H1 (cell line): Measurements from ENCODE around the gene SPSB3. TPM values are rescaled to one million over a fixed set of nuclear protein-coding genes. Genes with fewer than 3 reads are reported as not detected.

Experiments
- CTCF ChIA-PET: fragments of 300-600 bp; sonication (Branson Sonifier 250); formaldehyde crosslinking; loops from one replicate; lab custom pipeline; 2021; ENCODE audit not compliant: partially characterized antibody; lab: Charles Lee
- POLR2A ChIA-PET: fragments of 300-600 bp; sonication (Branson Sonifier 250); formaldehyde crosslinking; loops from one replicate; lab custom pipeline; 2021; ENCODE audit warnings: inconsistent platforms; ENCODE audit not compliant: partially characterized antibody; lab: Charles Lee
- DNase-seq, 2 experiments: peaks; one replicate each; pipeline versions ENCODE4 v3.0.0 to v3.0.0-alpha.2; 2010 to 2022; ENCODE audit warnings: low spot score in 2 of 2, low read depth in 1 of 2, mixed read lengths in 1 of 2
- FAIRE-seq: peaks from 2 replicates; lab custom pipeline; 2011; peaks lifted over from hg19 to GRCh38; lab: Jason Lieb, UNC
- H2AFZ ChIP-seq: 2 replicates; pipeline ENCODE4 v1.8.1; 2012; ENCODE audit warnings: low read length, inconsistent platforms
- H2AK5ac ChIP-seq: 2 replicates; pipeline ENCODE4 v1.6.1; 2013; ENCODE audit warnings: low read depth, low read length
- H2BK120ac ChIP-seq: replicated peaks from 2 replicates; pipeline ENCODE3; 2013; ENCODE audit warnings: low read depth, low read length, inconsistent platforms
- H2BK12ac ChIP-seq: 2 replicates; pipeline ENCODE4 v1.6.1; 2013; ENCODE audit warnings: low read depth, low read length
- H2BK15ac ChIP-seq: 2 replicates; pipeline ENCODE4 v1.6.1; 2013; ENCODE audit warnings: low read length
- H2BK20ac ChIP-seq: 2 replicates; pipeline ENCODE4 v1.6.1; 2013; ENCODE audit warnings: low read length
- H2BK5ac ChIP-seq: 2 replicates; pipeline ENCODE4 v1.6.1; 2013; ENCODE audit warnings: low read depth, low read length
- H3K14ac ChIP-seq: 2 replicates; pipeline ENCODE4 v1.6.1; 2013; ENCODE audit warnings: inconsistent platforms; ENCODE audit not compliant: insufficient read length
- H3K18ac ChIP-seq: 2 replicates; pipeline ENCODE4 v1.6.1; 2013; ENCODE audit warnings: low read length; ENCODE audit errors: extremely low read depth
- H3K23ac ChIP-seq: 2 replicates; pipeline ENCODE4 v1.6.1; 2013; ENCODE audit warnings: inconsistent platforms; ENCODE audit not compliant: insufficient read length
- H3K23me2 ChIP-seq: 2 replicates; pipeline ENCODE4 v1.6.1; 2013; ENCODE audit warnings: low read depth, low read length
- H3K27ac ChIP-seq: 2 replicates; pipeline ENCODE4 v1.6.1; 2011; ENCODE audit warnings: low read depth, low read length, inconsistent platforms
- H3K27me3 ChIP-seq, 4 experiments: replicated peaks in 1 of 4; 1 replicate in 1 of 4; 2 replicates in 3 of 4; pipeline versions ENCODE4 v1.6.1 to v1.8.1; 2011 to 2013; ENCODE audit warnings: low read length in 3 of 4, mild to moderate bottlenecking in 3 of 4, inconsistent platforms in 2 of 4, mixed read lengths in 2 of 4, moderate library complexity in 1 of 4; ENCODE audit not compliant: control insufficient read depth in 3 of 4, insufficient read depth in 3 of 4; ENCODE audit errors: extremely low read depth in 1 of 4
- H3K36me3 ChIP-seq, 4 experiments: 2 replicates each; pipeline versions ENCODE4 v1.6.1 to v1.8.1; 2011 to 2013; ENCODE audit warnings: mild to moderate bottlenecking in 4 of 4, low read length in 3 of 4, moderate library complexity in 2 of 4, control low read depth in 1 of 4, inconsistent platforms in 1 of 4; ENCODE audit not compliant: insufficient read depth in 4 of 4, control insufficient read depth in 2 of 4
- H3K4ac ChIP-seq: replicated peaks from 2 replicates; pipeline ENCODE3; 2013; ENCODE audit warnings: low read length, low read depth, mixed read lengths, inconsistent platforms; ENCODE audit not compliant: insufficient read length
- H3K4me1 ChIP-seq, 4 experiments: replicated peaks in 1 of 4; 1 replicate in 1 of 4; 2 replicates in 3 of 4; pipeline versions ENCODE4 v1.6.1 to v1.8.1; 2011 to 2013; ENCODE audit warnings: low read length in 3 of 4, inconsistent platforms in 2 of 4, mixed read lengths in 1 of 4; ENCODE audit not compliant: insufficient read depth in 4 of 4, control insufficient read depth in 3 of 4
- H3K4me2 ChIP-seq, 2 experiments: 2 replicates each; pipeline versions ENCODE4 v1.6.1 to v1.8.1; 2011 to 2013; ENCODE audit warnings: low read depth in 2 of 2, low read length in 2 of 2, control low read depth in 1 of 2, inconsistent platforms in 1 of 2, mild to moderate bottlenecking in 1 of 2; ENCODE audit not compliant: insufficient read depth in 1 of 2
- H3K4me3 ChIP-seq, 4 experiments: fragments of 200-600, 300-600 bp in 1 of 4; sonication (generic), shearing (Covaris generic), sonication (Bioruptor Twin) in 1 of 4; 2 replicates each; pipeline versions ENCODE4 v1.5.1 to v1.8.1; 2011 to 2016; ENCODE audit warnings: low read length in 4 of 4, low read depth in 3 of 4, control low read depth in 2 of 4, inconsistent platforms in 2 of 4, mild to moderate bottlenecking in 2 of 4, mixed read lengths in 1 of 4, moderate library complexity in 1 of 4; ENCODE audit not compliant: insufficient read depth in 2 of 4; ENCODE audit errors: extremely low read depth in 1 of 4
- H3K56ac ChIP-seq: replicated peaks from 2 replicates; pipeline ENCODE3; 2013; ENCODE audit warnings: low read depth, mild to moderate bottlenecking, mixed read lengths, low read length, inconsistent platforms; ENCODE audit not compliant: insufficient read length
- H3K79me1 ChIP-seq: 2 replicates; pipeline ENCODE4 v1.6.1; 2013; ENCODE audit warnings: low read depth, low read length, control low read depth
- H3K79me2 ChIP-seq, 2 experiments: 2 replicates each; pipeline versions ENCODE4 v1.6.1 to v1.8.1; 2012 to 2013; ENCODE audit warnings: low read length in 2 of 2, mild to moderate bottlenecking in 2 of 2, inconsistent platforms in 1 of 2; ENCODE audit not compliant: insufficient read depth in 2 of 2, control insufficient read depth in 1 of 2
- H3K9ac ChIP-seq, 4 experiments: replicated peaks in 1 of 4; 1 replicate in 1 of 4; 2 replicates in 3 of 4; pipeline versions ENCODE4 v1.6.1 to v1.8.1; 2011 to 2013; ENCODE audit warnings: low read depth in 3 of 4, low read length in 3 of 4, control low read depth in 2 of 4, mild to moderate bottlenecking in 2 of 4, moderate library complexity in 2 of 4, inconsistent platforms in 1 of 4; ENCODE audit errors: extremely low read depth in 1 of 4
- H3K9me3 ChIP-seq, 2 experiments: 2 replicates each; pipeline versions ENCODE4 v1.6.1 to v1.8.1; 2012 to 2013; ENCODE audit warnings: mild to moderate bottlenecking in 2 of 2, moderate library complexity in 2 of 2, control low read depth in 1 of 2, inconsistent platforms in 1 of 2, low read depth in 1 of 2, low read length in 1 of 2, mixed read lengths in 1 of 2; ENCODE audit not compliant: insufficient read depth in 2 of 2
- H4K20me1 ChIP-seq, 2 experiments: replicated peaks in 1 of 2; 2 replicates each; pipeline versions ENCODE3 to v1.8.1; 2011 to 2013; ENCODE audit warnings: inconsistent platforms in 2 of 2, low read length in 2 of 2, mild to moderate bottlenecking in 1 of 2; ENCODE audit not compliant: insufficient read depth in 2 of 2, control insufficient read depth in 1 of 2
- H4K5ac ChIP-seq: 2 replicates; pipeline ENCODE4 v1.6.1; 2013; ENCODE audit warnings: low read length, low read depth, mixed read lengths, inconsistent platforms; ENCODE audit not compliant: insufficient read length
- H4K8ac ChIP-seq: 2 replicates; pipeline ENCODE4 v1.8.0; 2013; ENCODE audit warnings: mild to moderate bottlenecking, moderate library complexity, low read length, inconsistent platforms; ENCODE audit not compliant: insufficient read depth; ENCODE audit errors: extremely low read depth
- H4K91ac ChIP-seq: replicated peaks from 2 replicates; pipeline ENCODE3; 2013; ENCODE audit warnings: low read length, mixed read lengths, inconsistent platforms; ENCODE audit not compliant: insufficient read length
- BACH1 ChIP-seq: IDR thresholded peaks from 2 replicates; pipeline ENCODE4 v1.6.1; 2012; ENCODE audit warnings: low read length, improper control_type of control experiment
- EZH2 ChIP-seq: fragments of 200-600 bp; sonication (generic); IDR thresholded peaks from 2 replicates; pipeline ENCODE4 v1.7.1; 2012; ENCODE audit warnings: low read depth, mild to moderate bottlenecking, moderate library complexity, low read length, inconsistent platforms; ENCODE audit not compliant: severe bottlenecking
- GABPA ChIP-seq: IDR thresholded peaks from 2 replicates; pipeline ENCODE4 v1.6.1; 2011; ENCODE audit warnings: mild to moderate bottlenecking, low read length, moderate library complexity, borderline replicate concordance; ENCODE audit not compliant: insufficient read depth
- HDAC2 ChIP-seq, 2 experiments: fragments of 300-600 bp in 1 of 2; sonication (generic) in 1 of 2; IDR thresholded peaks; 2 replicates each; pipeline ENCODE4 v1.6.1; 2011 to 2012; ENCODE audit warnings: low read depth in 2 of 2, low read length in 2 of 2, mild to moderate bottlenecking in 2 of 2, moderate library complexity in 2 of 2, borderline replicate concordance in 1 of 2, inconsistent platforms in 1 of 2
- KDM4A ChIP-seq: IDR thresholded peaks from one replicate; pipeline ENCODE4 v1.7.1; 2012; ENCODE audit warnings: low read depth, mild to moderate bottlenecking, moderate library complexity, low read length, inconsistent platforms; ENCODE audit not compliant: severe bottlenecking
- NRF1 ChIP-seq: IDR thresholded peaks from 2 replicates; pipeline ENCODE4 v1.6.1; 2011; ENCODE audit warnings: mild to moderate bottlenecking, low read depth, low read length, improper control_type of control experiment
- POLR2A ChIP-seq, 2 experiments: IDR thresholded peaks; 1 replicate in 1 of 2; 2 replicates in 1 of 2; pipeline ENCODE4 v1.6.1; 2011; ENCODE audit warnings: low read depth in 2 of 2, low read length in 2 of 2, mild to moderate bottlenecking in 2 of 2; ENCODE audit errors: control extremely low read depth in 1 of 2
- POLR2AphosphoS5 ChIP-seq: IDR thresholded peaks from 2 replicates; pipeline ENCODE4 v1.6.1; 2011; ENCODE audit warnings: low read depth, low read length
- RFX5 ChIP-seq: IDR thresholded peaks from 2 replicates; pipeline ENCODE4 v1.6.1; 2011; ENCODE audit warnings: low read depth, low read length, improper control_type of control experiment, borderline replicate concordance
- SAP30 ChIP-seq: fragments of 300-600 bp; sonication (generic); IDR thresholded peaks from 2 replicates; pipeline ENCODE4 v1.7.1; 2012; ENCODE audit warnings: low read length, moderate library complexity, mild to moderate bottlenecking, inconsistent platforms; ENCODE audit not compliant: insufficient read depth, insufficient replicate concordance
- SIRT6 ChIP-seq: IDR thresholded peaks from one replicate; pipeline ENCODE4 v1.7.1; 2012; ENCODE audit warnings: low read length, inconsistent platforms
- SP1 ChIP-seq: IDR thresholded peaks from 2 replicates; pipeline ENCODE4 v1.6.1; 2011; ENCODE audit warnings: low read depth, low read length
- WGBS, 2 experiments: shearing (Covaris generic) in 1 of 2; methylation state at CpG; one replicate each; pipeline versions ENCODE4 v1.1.6 to v1.1.7; 2013 to 2015; ENCODE audit warnings: low lambda C conversion rate in 2 of 2, mixed read lengths in 2 of 2, inconsistent platforms in 1 of 2, low coverage in 1 of 2, missing lambda C conversion rate in 1 of 2; ENCODE audit not compliant: insufficient replicate concordance in 2 of 2, insufficient coverage in 1 of 2, insufficient read length in 1 of 2; ENCODE audit errors: extremely low coverage in 1 of 2, missing lambda C conversion rate in 1 of 2; 5-methylcytosine and 5-hydroxymethylcytosine counted together
- polyA plus RNA-seq, 7 experiments: library from polyadenylated mRNA; depleted of rRNA in 3 of 7; stranded (reverse) in 5 of 7; unstranded in 2 of 7; fragments of >200 nt in 5 of 7; fragments of 200-250 nt in 2 of 7; gene quantifications; 1 replicate in 5 of 7; 2 replicates in 1 of 7; 4 replicates in 1 of 7; pipeline versions ENCODE4 v1.2.1 to v1.2.3, GENCODE V29; 2011 to 2013; ENCODE audit warnings: missing spikeins in 2 of 7, mixed read lengths in 2 of 7
- total RNA-seq: library from RNA; stranded (reverse); fragmentation: NEBNext Ultra II Directional; extraction: Animal tissue kit (Norgen Biotek cat#: 25700); gene quantifications from 2 replicates; pipeline ENCODE4 v1.2.1, GENCODE V29; 2021

Gene SPSB3
- total and polyA plus RNA-seq, 2 of the 8 experiments (the other 6 are each of a cell fraction or from before 2014, with no cell fraction given): 22.5 to 37.8 TPM

DNA sequence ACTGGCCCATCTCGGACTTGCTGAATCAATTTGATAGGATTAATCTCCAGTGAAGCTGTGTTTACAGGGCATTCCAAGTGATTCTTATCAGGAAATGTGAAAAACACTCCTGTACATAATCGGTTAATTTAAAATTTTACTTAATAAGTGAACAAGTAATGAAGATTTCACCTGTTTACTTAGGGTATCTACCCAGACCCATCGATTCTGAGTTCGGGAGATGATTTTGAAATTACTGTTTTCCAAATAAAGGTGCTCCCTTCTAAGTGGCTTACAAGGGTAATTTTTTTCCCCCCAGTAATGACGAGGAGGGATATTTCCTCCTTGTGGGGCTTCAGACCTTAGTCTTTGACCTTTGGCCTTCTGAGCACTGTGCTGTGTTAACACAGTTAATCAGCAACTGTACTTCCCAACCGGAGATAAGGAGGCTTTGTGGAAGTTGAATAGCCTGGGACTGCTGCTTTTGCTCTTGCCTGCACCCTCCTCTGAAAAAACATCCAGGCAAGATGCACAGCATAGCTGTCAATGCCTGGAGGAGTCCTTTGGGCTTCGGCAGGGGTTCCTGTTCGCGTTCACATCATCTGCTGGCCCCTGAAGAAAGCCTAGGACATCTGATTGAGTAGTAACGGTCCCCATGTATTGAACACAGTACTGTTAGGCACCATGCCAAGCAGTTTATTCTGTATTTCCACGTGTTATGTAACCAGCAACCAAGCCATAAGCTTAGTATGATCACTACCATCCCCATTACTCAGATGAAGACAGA lies 46.5 kb upstream of the SPSB3 start:
- Histone ChIP-seq H3K4ac (no peak overlapping the region), H3K23me2 (peaks cover 3% of the 10 kb centered on the region; the same call in 1 of the 2 replicates), H3K9me3 (no peaks in the 10 kb centered on the region), H3K4me1 (peaks cover 0 to 10% (median 3%) of the 10 kb centered on the region in 4 experiments; a peak in 5 of 7 replicates), H4K91ac (no peak overlapping the region), H4K20me1 (peaks cover 0 to 13% of the 10 kb centered on the region in 2 experiments), H3K27me3 (peaks cover 0 to 5% (median 0%) of the 10 kb centered on the region in 4 experiments; a peak in 4 of 7 replicates), H3K36me3 (no peaks in the 10 kb centered on the region), H2BK20ac (no peak overlapping the region), H4K5ac (no peak overlapping the region), H2BK5ac (no peak overlapping the region), H2BK120ac (no peak overlapping the region), H3K4me3 (peak overlapping the region in 2 of 4 experiments; percentile 14 to 83; a peak in 3 of 8 replicates), H3K14ac (no peak overlapping the region), H3K79me1 (peaks cover 10% of the 10 kb centered on the region), H3K23ac (no peak overlapping the region), H2AK5ac (no peak overlapping the region), H2AFZ (no peak overlapping the region), H2BK12ac (no peak overlapping the region), H3K9ac (peak overlapping the region in 1 of 4 experiments; percentile 10; a peak in 1 of 7 replicates), H3K18ac (no peak overlapping the region), H2BK15ac (no peak overlapping the region), H4K8ac (no peak overlapping the region), H3K79me2 (peaks cover 0 to 20% of the 10 kb centered on the region in 2 experiments; a peak in 2 of 4 replicates), H3K4me2 (peak overlapping the region; percentile 21 to 70; a peak in 3 of 4 replicates), H3K27ac (no peak overlapping the region), H3K56ac (no peak overlapping the region)
- DNase-seq (no peak), FAIRE-seq (no peak)
- WGBS, 2 experiments: 91% methylated on average over 11 of the region's 11 CpGs; no CpG with 5 or more reads in 1 of the 2 experiments
- ChIA-PET POLR2A (interaction anchor here (2.3 to 2.5 kb wide), 2 partner anchors 15 to 57 kb away, joined by 7 to 13 read pairs; partner anchors contain the start of genes EME2, MRPS34 and NME3), CTCF (no interaction called here)
- TF ChIP-seq NRF1 (no peak), RFX5 (no peak), EZH2 (no peak), BACH1 (no peak), SIRT6 (no peak), GABPA (no peak), KDM4A (no peak), SAP30 (no peak), HDAC2 (IDR thresholded peaks at IDR 0.05; ENCODE audit: borderline replicate concordance in 1 of 2, low read depth in 2 of 2, low read length in 2 of 2) (no peak), POLR2AphosphoS5 (no peak), SP1 (no peak), POLR2A (IDR thresholded peaks at IDR 0.05; ENCODE audit: control extremely low read depth in 1 of 2, low read depth in 2 of 2, low read length in 2 of 2) (no peak)
